Large intestine (tissue), 3 donors: ENCODE measurements around the gene GRIK3. TPM values are rescaled to one million over a fixed set of nuclear protein-coding genes. Genes with fewer than 3 reads are reported as not detected.

Experiments used
- DNase-seq, 2 donors: peaks; one replicate each; pipeline versions ENCODE4 v3.0.0 to v3.0.0-alpha.2; 2013
- H3K27ac ChIP-seq: one replicate; pipeline ENCODE4 v1.5.1; 2013; ENCODE audit warnings: low read length
- H3K27me3 ChIP-seq: 2 replicates; pipeline ENCODE4 v1.6.1; 2013; ENCODE audit warnings: low read length; ENCODE audit not compliant: control insufficient read depth, insufficient read depth
- H3K36me3 ChIP-seq: 2 replicates; pipeline ENCODE4 v1.6.1; 2013; ENCODE audit warnings: low read length; ENCODE audit not compliant: control insufficient read depth, insufficient read depth
- H3K4me1 ChIP-seq: one replicate; pipeline ENCODE4 v1.6.1; 2013; ENCODE audit warnings: low read length; ENCODE audit not compliant: control insufficient read depth, insufficient read depth
- H3K4me3 ChIP-seq: one replicate; pipeline ENCODE4 v1.5.1; 2013; ENCODE audit warnings: low read length
- H3K9me3 ChIP-seq: one replicate; pipeline ENCODE4 v1.6.1; 2013; ENCODE audit warnings: mild to moderate bottlenecking, low read depth, low read length, moderate library complexity; ENCODE audit not compliant: control insufficient read depth
- WGBS: methylation state at CpG from one replicate; pipeline ENCODE4 v1.1.5; 2013; ENCODE audit warnings: low lambda C conversion rate; ENCODE audit not compliant: insufficient coverage; 5-methylcytosine and 5-hydroxymethylcytosine counted together
- polyA plus RNA-seq: library from polyadenylated mRNA; unstranded; fragments of 120-200 nt; gene quantifications from one replicate; pipeline ENCODE4 v1.2.1, GENCODE V29; 2013

GRIK3 gene
- polyA plus RNA-seq, 1 donor: 4.5 TPM

DNA sequence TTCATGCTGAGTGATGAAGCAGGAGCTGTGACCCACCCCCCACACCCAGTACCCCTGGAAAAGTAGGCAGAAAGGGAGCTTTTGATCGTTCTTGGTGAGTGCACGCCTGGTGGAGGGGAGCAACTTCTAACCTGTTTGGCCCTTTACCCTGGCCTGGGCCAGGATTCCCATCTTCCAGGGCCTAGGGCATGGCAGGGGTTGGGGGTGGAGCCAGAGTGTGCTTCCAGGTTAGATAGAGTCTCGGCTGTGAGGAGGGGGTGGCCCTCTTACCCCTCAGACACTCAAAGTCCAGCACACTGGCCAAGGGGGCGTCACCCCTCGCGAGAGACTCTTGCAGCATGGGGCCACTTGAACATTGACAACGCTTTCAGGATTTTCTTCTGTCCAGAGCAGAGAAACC, 236.6 kb downstream of the GRIK3 start:
- no peak for DNase-seq
- H3K27me3 ChIP-seq: no peaks in the 10 kb centered on the region
- H3K4me1 ChIP-seq: no peaks in the 10 kb centered on the region
- no peaks in the 10 kb centered on the region for H3K9me3 ChIP-seq
- no peaks in the 10 kb centered on the region for H3K36me3 ChIP-seq
- no CpG with 5 or more reads among the region's 7 CpGs for WGBS
- no peak overlapping the region for H3K4me3 ChIP-seq
- no peak overlapping the region for H3K27ac ChIP-seq

DNA sequence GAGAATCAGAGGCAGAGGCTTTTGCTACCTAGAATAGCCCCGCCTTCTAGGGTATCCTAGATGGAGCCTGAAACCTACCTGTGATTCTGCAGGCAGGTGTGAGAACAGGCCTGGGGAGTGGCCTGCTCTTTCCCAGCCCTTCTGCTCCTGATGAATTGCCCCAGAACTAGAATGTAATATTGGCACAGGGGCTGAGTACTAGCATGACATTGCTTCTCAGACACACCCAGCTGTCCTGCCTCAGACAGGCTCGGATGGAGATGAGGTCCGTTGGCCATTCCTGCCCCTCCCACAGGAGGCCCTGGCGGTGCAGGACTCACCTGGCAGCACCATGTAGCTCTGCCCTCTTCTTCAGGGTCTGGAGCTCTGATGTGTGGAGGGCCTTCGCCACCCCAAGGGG, 237.6 kb downstream of the GRIK3 start:
- Histone ChIP-seq H3K36me3 (no peaks in the 10 kb centered on the region), H3K27me3 (no peaks in the 10 kb centered on the region), H3K4me1 (no peaks in the 10 kb centered on the region), H3K4me3 (no peak overlapping the region), H3K27ac (no peak overlapping the region), H3K9me3 (no peaks in the 10 kb centered on the region)
- no CpG with 5 or more reads among the region's 5 CpGs for WGBS
- no peak for DNase-seq

DNA sequence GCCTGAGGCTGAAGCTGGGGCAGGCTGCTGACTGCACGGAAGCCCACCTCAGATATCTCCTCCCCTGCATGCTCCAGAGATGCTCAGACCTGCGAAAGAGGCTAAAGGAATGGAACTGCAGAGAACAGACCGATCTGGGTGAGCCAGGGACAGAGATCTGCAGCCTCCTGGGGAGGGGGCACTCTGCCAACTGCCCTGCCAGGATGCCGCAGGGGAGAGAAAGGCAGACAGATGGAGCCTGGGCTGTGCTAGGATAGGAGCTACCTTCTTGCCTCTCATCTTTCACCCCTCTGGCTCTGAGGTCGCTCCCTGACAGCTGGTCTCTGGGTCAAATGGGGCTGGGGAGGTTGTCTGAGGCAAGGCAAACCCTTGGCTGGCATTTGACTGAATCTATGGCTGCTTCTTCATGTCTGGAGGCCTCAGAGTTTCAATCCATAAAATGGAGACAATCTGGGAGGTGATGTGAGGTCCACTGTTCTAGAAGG, 238.2 kb downstream of the GRIK3 start:
- H3K9me3 ChIP-seq: no peaks in the 10 kb centered on the region
- WGBS: no CpG with 5 or more reads among the region's 5 CpGs
- no peak for DNase-seq
- no peaks in the 10 kb centered on the region for H3K27me3 ChIP-seq
- H3K4me1 ChIP-seq: no peaks in the 10 kb centered on the region
- no peak overlapping the region for H3K4me3 ChIP-seq
- no peak overlapping the region for H3K27ac ChIP-seq
- H3K36me3 ChIP-seq: no peaks in the 10 kb centered on the region

DNA sequence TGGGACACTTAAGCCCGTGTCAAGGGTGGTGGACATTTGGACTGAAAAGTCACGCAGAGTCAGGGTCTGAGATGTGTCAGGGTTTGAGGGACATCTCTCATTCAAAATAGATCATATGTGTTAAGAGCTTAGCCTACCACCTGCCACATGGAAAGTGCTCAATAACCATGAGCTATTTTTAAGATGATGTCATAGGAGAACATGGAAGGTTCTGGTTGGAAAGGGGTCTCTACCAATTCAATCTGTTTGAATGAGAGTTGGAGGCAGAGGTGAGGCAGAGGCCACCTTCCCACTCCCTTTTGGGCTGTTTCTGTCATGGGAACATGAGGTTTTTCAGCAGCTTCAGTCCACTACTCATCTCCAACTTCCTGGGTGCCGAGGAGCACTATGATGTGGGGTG, 239.9 kb downstream of the GRIK3 start:
- Histone ChIP-seq H3K4me3 (no peak overlapping the region), H3K36me3 (no peaks in the 10 kb centered on the region), H3K27me3 (no peaks in the 10 kb centered on the region), H3K9me3 (no peaks in the 10 kb centered on the region), H3K27ac (no peak overlapping the region), H3K4me1 (no peaks in the 10 kb centered on the region)
- no peak for DNase-seq
- no CpG with 5 or more reads among the region's 3 CpGs for WGBS

DNA sequence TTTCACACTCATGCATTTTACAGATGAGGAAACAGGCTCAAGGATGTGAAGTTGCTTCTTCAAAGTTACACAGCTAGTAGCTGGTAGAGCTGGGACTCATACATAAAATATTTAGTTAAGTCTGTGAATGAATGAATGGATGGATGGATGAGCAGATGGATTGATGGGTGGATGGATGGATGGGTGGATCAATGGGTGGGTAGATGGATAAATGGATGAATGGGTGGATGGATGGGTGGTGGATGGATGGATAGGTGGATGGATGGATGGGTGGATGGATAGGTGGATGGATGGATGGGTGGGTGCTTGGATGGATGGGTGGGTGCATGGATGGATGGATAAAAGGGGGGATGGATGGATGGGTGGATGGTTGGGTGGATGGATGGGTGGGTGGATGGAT, 240.9 kb downstream of the GRIK3 start:
- Histone ChIP-seq H3K27ac (no peak overlapping the region), H3K4me1 (no peaks in the 10 kb centered on the region), H3K36me3 (no peaks in the 10 kb centered on the region), H3K9me3 (no peaks in the 10 kb centered on the region), H3K4me3 (no peak overlapping the region), H3K27me3 (no peaks in the 10 kb centered on the region)
- DNase-seq: no peak

DNA sequence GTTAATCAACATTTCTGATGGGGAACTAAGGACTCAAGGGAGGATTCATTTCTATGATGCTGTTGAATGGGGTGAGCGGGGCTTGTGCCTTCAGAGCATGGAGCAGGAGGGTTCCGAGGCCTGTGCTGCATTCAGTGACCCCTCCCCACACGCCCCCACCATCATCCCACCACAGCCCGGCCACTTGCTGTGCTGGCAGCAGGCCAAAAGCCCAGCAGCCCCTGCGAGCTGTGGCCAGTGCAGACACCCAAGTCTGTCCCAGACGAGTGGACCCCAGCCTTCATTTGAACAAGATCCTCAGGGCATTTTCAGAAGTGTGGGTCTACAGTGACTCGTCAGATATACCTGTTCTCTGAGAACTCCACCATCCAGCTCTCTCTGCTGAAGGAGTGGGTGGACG, 242.0 kb downstream of the GRIK3 start:
- no peak for DNase-seq
- H3K27me3 ChIP-seq: no peaks in the 10 kb centered on the region

DNA sequence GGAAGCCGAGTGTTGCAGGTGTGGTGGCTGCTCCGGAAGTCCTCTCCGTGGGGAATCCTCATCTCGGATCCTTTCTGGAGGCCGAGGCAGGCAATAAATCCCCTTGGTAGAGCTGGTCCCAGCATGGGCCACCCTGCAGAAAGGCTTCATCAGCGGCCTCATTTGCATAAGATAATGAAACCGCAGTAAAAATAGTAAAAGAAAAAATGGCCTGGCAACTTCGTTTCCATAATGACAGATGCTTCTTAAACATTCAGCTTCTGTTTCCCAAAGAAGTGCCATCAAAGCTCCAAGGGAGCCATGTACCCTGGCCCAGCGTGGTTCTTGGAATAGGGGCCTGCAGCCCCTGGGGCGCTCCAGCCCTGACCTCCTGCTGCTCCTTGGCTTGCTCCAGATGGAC, 244.1 kb downstream of the GRIK3 start:
- no peak overlapping the region for H3K27ac ChIP-seq
- H3K27me3 ChIP-seq: no peaks in the 10 kb centered on the region
- H3K4me3 ChIP-seq: no peak overlapping the region
- 74% methylated on average over 3 of the region's 10 CpGs for WGBS
- DNase-seq: no peak
- H3K4me1 ChIP-seq: no peaks in the 10 kb centered on the region
- no peaks in the 10 kb centered on the region for H3K36me3 ChIP-seq
- no peaks in the 10 kb centered on the region for H3K9me3 ChIP-seq

More for the DNA sequence above, 242.0 kb downstream of the GRIK3 start:
- Histone ChIP-seq H3K4me3 (no peak overlapping the region), H3K9me3 (no peaks in the 10 kb centered on the region), H3K27ac (no peak overlapping the region), H3K36me3 (no peaks in the 10 kb centered on the region), H3K4me1 (no peaks in the 10 kb centered on the region)
- no CpG with 5 or more reads among the region's 8 CpGs for WGBS

DNA sequence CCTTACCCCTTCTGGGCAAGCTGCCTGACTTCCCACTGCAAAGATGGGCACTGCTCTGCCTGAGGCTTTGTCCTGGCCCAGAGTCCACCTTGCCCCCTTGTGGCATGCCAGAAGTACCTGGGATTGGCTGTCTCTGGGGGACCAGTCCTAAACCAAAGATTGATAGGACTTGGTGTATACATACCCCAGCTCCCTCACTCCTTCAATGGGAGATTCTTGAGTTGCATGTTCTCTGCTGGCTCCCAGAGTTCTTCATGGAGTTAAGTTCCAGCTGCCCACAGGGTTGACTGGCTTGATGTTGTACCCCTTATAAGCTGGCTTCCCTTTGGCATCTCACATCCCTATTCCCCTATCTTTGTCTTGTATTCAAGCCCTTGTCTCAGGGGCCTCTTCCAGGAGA, 244.8 kb downstream of the GRIK3 start:
- no peaks in the 10 kb centered on the region for H3K4me1 ChIP-seq
- no peak for DNase-seq
- no peaks in the 10 kb centered on the region for H3K9me3 ChIP-seq
- H3K4me3 ChIP-seq: no peak overlapping the region
- H3K27ac ChIP-seq: no peak overlapping the region
- no peaks in the 10 kb centered on the region for H3K36me3 ChIP-seq
- no peaks in the 10 kb centered on the region for H3K27me3 ChIP-seq

DNA sequence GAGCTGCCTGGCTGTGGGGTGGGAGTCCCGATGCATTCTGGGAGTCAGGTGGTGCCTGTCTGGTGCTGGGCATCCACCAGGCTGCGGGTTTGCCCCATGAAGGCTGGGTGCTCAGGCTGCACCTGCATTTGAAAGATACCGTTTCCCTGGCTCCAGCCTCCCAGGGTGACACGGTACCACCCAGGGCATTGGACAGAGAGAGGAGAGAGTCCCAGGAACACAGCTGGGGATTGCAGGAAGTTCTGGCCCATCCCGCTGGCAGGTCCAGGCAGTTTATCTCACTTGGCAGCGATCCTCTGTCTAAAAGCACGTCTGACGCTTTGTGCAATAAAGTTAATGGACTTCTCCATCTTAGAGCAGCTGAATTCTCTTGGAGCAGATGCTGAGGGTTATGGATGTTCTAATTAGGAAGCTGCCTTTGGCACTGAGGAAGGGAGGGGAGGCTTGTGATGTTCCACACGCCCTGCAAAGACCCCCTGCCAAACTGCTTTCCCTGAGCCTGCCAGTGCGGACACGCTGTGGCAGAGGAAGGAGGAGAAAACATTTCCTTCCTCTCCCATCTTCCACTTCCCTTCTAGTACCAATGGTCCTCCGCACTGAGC, 246.9 kb downstream of the GRIK3 start:
- no peak for DNase-seq
- WGBS: no CpG with 5 or more reads among the region's 12 CpGs

DNA sequence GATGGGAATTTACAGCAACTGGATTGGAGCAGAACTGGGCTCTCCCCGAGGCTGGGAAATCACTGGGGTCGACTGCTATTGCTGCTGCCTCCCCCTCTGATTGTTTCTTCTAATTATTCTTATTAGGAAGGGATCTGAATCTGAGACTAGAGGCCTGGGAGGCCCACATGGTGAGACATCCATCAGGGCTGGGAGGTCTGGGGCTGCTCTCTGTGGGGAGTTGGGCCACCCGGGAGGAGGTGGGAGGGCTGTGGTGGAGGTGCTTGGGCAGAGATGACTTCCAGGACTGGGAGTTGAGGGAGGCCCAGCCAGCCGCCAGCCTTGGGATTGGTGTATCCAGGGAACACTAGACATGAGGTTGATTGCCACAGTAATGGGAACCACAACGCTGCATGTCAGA, 247.9 kb downstream of the GRIK3 start:
- peaks cover 3% of the 10 kb centered on the region for H3K4me1 ChIP-seq
- no peaks in the 10 kb centered on the region for H3K9me3 ChIP-seq
- no peak for DNase-seq
- no peak overlapping the region for H3K27ac ChIP-seq
- H3K27me3 ChIP-seq: no peaks in the 10 kb centered on the region
- H3K36me3 ChIP-seq: no peaks in the 10 kb centered on the region
- no peak overlapping the region for H3K4me3 ChIP-seq
- WGBS: no CpG with 5 or more reads among the region's 5 CpGs

More for the DNA sequence above, 246.9 kb downstream of the GRIK3 start:
- no peaks in the 10 kb centered on the region for H3K9me3 ChIP-seq
- H3K27ac ChIP-seq: no peak overlapping the region
- no peaks in the 10 kb centered on the region for H3K27me3 ChIP-seq
- H3K4me3 ChIP-seq: no peak overlapping the region
- no peaks in the 10 kb centered on the region for H3K36me3 ChIP-seq
- H3K4me1 ChIP-seq: peaks cover 3% of the 10 kb centered on the region

DNA sequence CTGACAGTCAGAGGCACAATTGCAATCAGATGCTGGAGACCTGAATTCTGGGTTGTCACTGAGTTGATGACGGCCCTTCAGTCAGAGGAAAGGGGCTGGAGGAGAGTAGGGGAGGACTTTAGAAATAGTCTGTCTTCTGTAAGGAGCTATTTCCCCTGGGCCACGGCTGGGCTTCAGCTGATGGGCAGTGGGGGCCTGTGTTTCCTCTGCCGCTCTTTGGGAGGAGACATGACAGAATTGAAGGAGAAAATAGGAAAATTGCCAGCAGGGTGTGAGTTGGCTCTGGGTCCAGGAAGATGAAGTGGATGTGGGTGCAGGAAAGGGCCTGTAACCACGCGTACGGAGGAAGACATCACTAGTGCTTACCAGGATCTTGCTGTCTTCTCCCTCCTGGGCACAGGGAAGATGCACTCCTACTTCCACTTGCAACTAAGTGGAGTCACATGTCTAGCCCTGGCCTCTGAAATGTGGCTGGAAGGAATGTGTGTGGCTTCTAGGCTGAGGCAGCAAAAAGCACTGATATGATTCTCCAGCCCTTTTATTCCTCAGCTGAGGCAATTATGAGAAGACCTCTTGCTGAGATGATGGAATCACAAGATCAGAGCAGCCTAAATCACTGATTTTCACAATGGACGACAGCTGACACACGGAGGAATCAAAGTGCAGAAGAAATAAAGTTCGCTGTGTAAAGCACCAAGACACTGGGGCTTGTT, 250.0 kb downstream of the GRIK3 start:
- Histone ChIP-seq H3K27ac (no peak overlapping the region), H3K36me3 (no peaks in the 10 kb centered on the region), H3K9me3 (no peaks in the 10 kb centered on the region), H3K27me3 (no peaks in the 10 kb centered on the region), H3K4me1 (peaks cover 3% of the 10 kb centered on the region), H3K4me3 (no peak overlapping the region)
- no peak for DNase-seq
- no CpG with 5 or more reads among the region's 9 CpGs for WGBS
